Hippocampal formation (tissue), 2 donors: ENCODE measurements around the gene AMZ2.
"Not testable (repeated sequence)": the region's sequence is repeated elsewhere in the genome, so short reads cannot be mapped to it uniquely, and the experiment has no call there.

Experiments
- DNase-seq, 2 donors: peaks; one replicate each; lab custom pipeline; 2025; lab: John Stamatoyannopoulos, UW

The AMZ2 gene

GRCh38 chr17:68220186-68220585 lies 27.7 kb upstream of the AMZ2 start:
- DNase-seq = not testable (repeated sequence)

- not testable (repeated sequence) for DNase-seq
These were observed 27.1 kb upstream of the AMZ2 start for GRCh38 chr17:68220786-68221185.

- DNase-seq = no peak
These were observed 26.1 kb upstream of the AMZ2 start for GRCh38 chr17:68221786-68222185.

GRCh38 chr17:68222606-68223005 lies 25.2 kb upstream of the AMZ2 start:
- DNase-seq = no peak

GRCh38 chr17:68225055-68225454 lies 22.8 kb upstream of the AMZ2 start:
- not testable (repeated sequence) for DNase-seq

GRCh38 chr17:68228039-68228680 lies 19.7 kb upstream of the AMZ2 start:
- DNase-seq = not testable (repeated sequence)

- DNase-seq = no peak
These were observed 18.8 kb upstream of the AMZ2 start for GRCh38 chr17:68228817-68229570.

GRCh38 chr17:68229619-68230018 lies 18.2 kb upstream of the AMZ2 start:
- no peak for DNase-seq

- DNase-seq = not testable (repeated sequence)
These were observed 16.7 kb upstream of the AMZ2 start for GRCh38 chr17:68231131-68231530.

GRCh38 chr17:68231541-68231940 lies 16.3 kb upstream of the AMZ2 start:
- DNase-seq = no peak

- DNase-seq = not testable (repeated sequence)
These were observed 15.1 kb upstream of the AMZ2 start for GRCh38 chr17:68232741-68233140.

GRCh38 chr17:68234726-68235335 lies 13.0 kb upstream of the AMZ2 start:
- DNase-seq = peak; percentile 50 to 70

- DNase-seq = peak; percentile 50 to 68
These were observed 12.5 kb upstream of the AMZ2 start for GRCh38 chr17:68235336-68235791.

GRCh38 chr17:68237369-68238163 lies 10.3 kb upstream of the AMZ2 start:
- DNase-seq = not testable (repeated sequence)

- no peak for DNase-seq
These were observed 9.5 kb upstream of the AMZ2 start for GRCh38 chr17:68238164-68238870.

GRCh38 chr17:68238871-68239253 lies 9.0 kb upstream of the AMZ2 start:
- DNase-seq = no peak

- no peak for DNase-seq
These were observed 8.0 kb upstream of the AMZ2 start for GRCh38 chr17:68239632-68240366.

GRCh38 chr17:68246271-68247028 lies 1.4 kb upstream of the AMZ2 start:
- no peak for DNase-seq

- DNase-seq = peak; percentile 70 to 73
These were observed 469 bp downstream of the AMZ2 start for GRCh38 chr17:68248199-68248825.

- no peak for DNase-seq
These were observed 1.0 kb downstream of the AMZ2 start for GRCh38 chr17:68248891-68249290.
